Endothelial cell of umbilical vein (primary cell): Measurements from ENCODE around the gene GTF3C1. TPM values are rescaled to one million over a fixed set of nuclear protein-coding genes. Genes with fewer than 3 reads are reported as not detected.

Source experiments
- BruUV-seq: library from RNA; stranded (reverse); fragments of 400-500 nt; replicated peaks from 2 replicates; lab custom pipeline; 2021; lab: Mats Ljungman, UMichigan
- CTCF ChIA-PET: fragments of 300-600, 350-600 bp; sonication (Branson Sonifier 250); formaldehyde crosslinking; loops from one replicate; lab custom pipeline; 2021; ENCODE audit warnings: antibody characterized with exemption, inconsistent platforms; lab: Charles Lee
- POLR2A ChIA-PET: fragments of 300-600, 350-600 bp; sonication (Branson Sonifier 250); formaldehyde crosslinking; loops from one replicate; lab custom pipeline; 2021; ENCODE audit warnings: antibody characterized with exemption, inconsistent platforms; lab: Charles Lee
- DNase-seq: peaks from one replicate; pipeline ENCODE4 v3.0.0-alpha.2; 2011; ENCODE audit warnings: low read depth, low spot score
- FAIRE-seq: peaks from 2 replicates; lab custom pipeline; 2011; peaks lifted over from hg19 to GRCh38; lab: Jason Lieb, UNC
- H2AFZ ChIP-seq: 2 replicates; pipeline ENCODE4 v1.6.0; 2012; ENCODE audit warnings: low read depth, low read length, control low read depth, inconsistent platforms
- H3K27ac ChIP-seq: 2 replicates; pipeline ENCODE4 v1.5.1; 2011; ENCODE audit warnings: low read depth, mild to moderate bottlenecking, control low read depth, low read length, moderate library complexity; ENCODE audit not compliant: insufficient read depth
- H3K27me3 ChIP-seq, 2 experiments: 2 replicates each; pipeline versions ENCODE4 v1.6.0 to v1.6.1; 2011; ENCODE audit warnings: low read length in 2 of 2, mixed read lengths in 1 of 2; ENCODE audit not compliant: control insufficient read depth in 2 of 2, insufficient read depth in 2 of 2
- H3K36me3 ChIP-seq, 2 experiments: 2 replicates in 1 of 2; 3 replicates in 1 of 2; pipeline ENCODE4 v1.5.1; 2011; ENCODE audit warnings: low read length in 2 of 2, mild to moderate bottlenecking in 1 of 2, moderate library complexity in 1 of 2; ENCODE audit not compliant: control insufficient read depth in 2 of 2, insufficient read depth in 2 of 2; ENCODE audit errors: extremely low read depth in 1 of 2
- H3K4me1 ChIP-seq: 3 replicates; pipeline ENCODE4 v1.5.1; 2011; ENCODE audit warnings: mild to moderate bottlenecking, low read length; ENCODE audit not compliant: control insufficient read depth, insufficient read depth; ENCODE audit errors: extremely low read depth
- H3K4me2 ChIP-seq: 2 replicates; pipeline ENCODE4 v1.6.1; 2011; ENCODE audit warnings: low read length, control low read depth, mixed read lengths; ENCODE audit not compliant: insufficient read depth
- H3K4me3 ChIP-seq, 3 experiments: fragments of 200-600 bp in 1 of 3; sonication (generic), shearing (Covaris generic) in 1 of 3; replicated peaks in 1 of 3; 2 replicates each; pipeline ENCODE4 v1.5.1; 2011 to 2016; ENCODE audit warnings: control low read depth in 3 of 3, low read length in 3 of 3, mild to moderate bottlenecking in 2 of 3, inconsistent platforms in 1 of 3, low read depth in 1 of 3, moderate library complexity in 1 of 3; ENCODE audit not compliant: insufficient read depth in 1 of 3
- H3K79me2 ChIP-seq: 2 replicates; pipeline ENCODE4 v1.6.0; 2012; ENCODE audit warnings: low read length, inconsistent platforms; ENCODE audit not compliant: control insufficient read depth, insufficient read depth
- H3K9ac ChIP-seq: replicated peaks from 2 replicates; pipeline ENCODE3; 2011; ENCODE audit warnings: low read length, control low read depth; ENCODE audit not compliant: insufficient read depth; ENCODE audit errors: extremely low read depth
- H3K9me1 ChIP-seq: replicated peaks from 3 replicates; pipeline ENCODE4 v1.6.0; 2011; ENCODE audit warnings: mild to moderate bottlenecking, low read length; ENCODE audit not compliant: control insufficient read depth, insufficient read depth; ENCODE audit errors: extremely low read depth
- H3K9me3 ChIP-seq: replicated peaks from 2 replicates; pipeline ENCODE4 v1.5.1; 2012; ENCODE audit warnings: low read length, inconsistent platforms; ENCODE audit not compliant: control insufficient read depth, insufficient read depth
- H4K20me1 ChIP-seq: replicated peaks from 2 replicates; pipeline ENCODE3; 2011; ENCODE audit warnings: mild to moderate bottlenecking, low read length; ENCODE audit not compliant: control insufficient read depth, insufficient read depth; ENCODE audit errors: extremely low read depth
- FOS ChIP-seq: IDR thresholded peaks from 2 replicates; pipeline ENCODE4 v1.6.1; 2011; ENCODE audit warnings: mild to moderate bottlenecking, low read length, moderate library complexity, borderline replicate concordance; ENCODE audit not compliant: insufficient read depth
- GATA2 ChIP-seq: IDR thresholded peaks from 2 replicates; pipeline ENCODE4 v1.7.0; 2011; ENCODE audit warnings: low read depth, mild to moderate bottlenecking, moderate library complexity, mixed read lengths, low read length; ENCODE audit not compliant: insufficient read length, insufficient read depth
- MYC ChIP-seq: IDR thresholded peaks from one replicate; pipeline ENCODE4 v1.6.1; 2011; ENCODE audit warnings: mild to moderate bottlenecking, low read depth, low read length
- POLR2A ChIP-seq: IDR thresholded peaks from 2 replicates; pipeline ENCODE4 v1.6.1; 2012; ENCODE audit warnings: low read depth, mild to moderate bottlenecking, control low read depth, low read length
- POLR2AphosphoS5 ChIP-seq: IDR thresholded peaks from 2 replicates; pipeline ENCODE4 v1.6.1; 2012; ENCODE audit warnings: low read depth, mild to moderate bottlenecking, control low read depth, low read length, moderate library complexity; ENCODE audit not compliant: insufficient read depth
- dilution Hi-C: fragments of 300-500 bp; cut with MboI; formaldehyde crosslinking; loops from one replicate; pipeline ENCODE4 v1.15.0; 2019; ENCODE audit warnings: low sequenced_read_pairs; ENCODE audit not compliant: extremely low pct_ligation_motif_present
- intact Hi-C: fragments of 100-400 bp; cut with micrococcal nuclease; formaldehyde crosslinking; loops from one replicate; pipeline ENCODE4 v1.10.0; 2022
- polyA plus RNA-seq, 4 experiments: library from polyadenylated mRNA; depleted of rRNA in 3 of 4; stranded (reverse) in 3 of 4; unstranded in 1 of 4; fragments of >200 nt; gene quantifications; 2 replicates each; pipeline versions ENCODE4 v1.2.1 to v1.2.3, GENCODE V29; 2011 to 2012; ENCODE audit warnings: missing spikeins in 1 of 4
- total RNA-seq: library from RNA; stranded (reverse); gene quantifications from 2 replicates; pipeline ENCODE4 v1.2.3, GENCODE V29; 2021
- TF ChIP-seq, protein P1 (sequence below): IDR thresholded peaks from 2 replicates; pipeline ENCODE4 v1.6.1; 2011; ENCODE audit not compliant: insufficient read depth, insufficient read length
- TF ChIP-seq, protein P2 (sequence below), 2 donors: IDR thresholded peaks; 1 replicate in 1 of 2; 2 replicates in 1 of 2; pipeline ENCODE4 v1.5.1; 2011; ENCODE audit warnings: low read length in 2 of 2, mild to moderate bottlenecking in 2 of 2, moderate library complexity in 2 of 2, control low read depth in 1 of 2, inconsistent platforms in 1 of 2, low read depth in 1 of 2; ENCODE audit not compliant: insufficient read depth in 1 of 2; ENCODE audit errors: extremely low read depth in 1 of 2

The GTF3C1 gene
- total and polyA plus RNA-seq, 2 donors (not counting 3 experiments of a cell fraction or from before 2014, with no cell fraction given): 58.1 to 86.1 TPM

DNA sequence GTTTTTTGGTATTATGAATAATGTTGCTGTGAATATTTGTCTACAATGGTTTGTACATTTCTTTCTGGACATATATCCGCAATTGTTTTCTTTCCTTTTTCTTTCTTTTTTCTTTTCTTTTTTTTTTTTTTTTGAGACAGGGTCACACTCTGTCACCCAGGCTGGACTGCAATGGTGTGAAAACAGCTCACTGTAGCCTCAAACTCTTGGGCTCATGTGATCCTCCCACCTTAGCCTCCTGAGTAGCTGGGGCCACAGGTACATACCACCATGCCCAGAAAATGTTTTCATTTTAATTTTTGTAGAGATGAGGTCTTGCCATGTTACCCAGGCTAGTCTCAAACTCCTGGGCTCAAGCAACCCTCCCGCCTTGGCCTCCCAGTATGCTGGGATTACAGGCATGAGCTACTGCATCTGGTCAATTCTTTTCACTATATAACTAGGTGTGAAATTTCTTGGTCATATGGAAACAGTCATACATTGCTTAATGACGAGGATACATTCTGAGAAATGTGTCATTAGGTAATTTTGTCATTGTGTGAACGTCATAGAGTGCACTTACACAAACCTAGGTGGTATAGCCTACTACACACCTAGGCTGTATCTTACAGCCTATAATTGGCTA, 132.6 kb downstream of the GTF3C1 start:
- Histone ChIP-seq H3K4me1 (no peaks in the 10 kb centered on the region), H3K4me3 (no peak overlapping the region), H3K9me3 (no peaks in the 10 kb centered on the region), H2AFZ (no peak overlapping the region), H3K27me3 (peaks cover 0 to 2% of the 10 kb centered on the region in 2 experiments), H3K36me3 (no peaks in the 10 kb centered on the region), H3K9me1 (no peaks in the 10 kb centered on the region), H3K9ac (no peak overlapping the region), H4K20me1 (no peaks in the 10 kb centered on the region), H3K4me2 (no peak overlapping the region), H3K79me2 (no peaks in the 10 kb centered on the region), H3K27ac (no peak overlapping the region)
- dilution Hi-C loops (no loop called here), intact Hi-C loops (no loop called here)
- no TSS peak for BruUV-seq
- FAIRE-seq: no peak
- TF ChIP-seq GATA2: no peak
- TF ChIP-seq FOS: no peak
- TF ChIP-seq, protein P1, sequence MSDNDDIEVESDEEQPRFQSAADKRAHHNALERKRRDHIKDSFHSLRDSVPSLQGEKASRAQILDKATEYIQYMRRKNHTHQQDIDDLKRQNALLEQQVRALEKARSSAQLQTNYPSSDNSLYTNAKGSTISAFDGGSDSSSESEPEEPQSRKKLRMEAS: no peak
- no peak for TF ChIP-seq POLR2AphosphoS5
- TF ChIP-seq, protein P2, sequence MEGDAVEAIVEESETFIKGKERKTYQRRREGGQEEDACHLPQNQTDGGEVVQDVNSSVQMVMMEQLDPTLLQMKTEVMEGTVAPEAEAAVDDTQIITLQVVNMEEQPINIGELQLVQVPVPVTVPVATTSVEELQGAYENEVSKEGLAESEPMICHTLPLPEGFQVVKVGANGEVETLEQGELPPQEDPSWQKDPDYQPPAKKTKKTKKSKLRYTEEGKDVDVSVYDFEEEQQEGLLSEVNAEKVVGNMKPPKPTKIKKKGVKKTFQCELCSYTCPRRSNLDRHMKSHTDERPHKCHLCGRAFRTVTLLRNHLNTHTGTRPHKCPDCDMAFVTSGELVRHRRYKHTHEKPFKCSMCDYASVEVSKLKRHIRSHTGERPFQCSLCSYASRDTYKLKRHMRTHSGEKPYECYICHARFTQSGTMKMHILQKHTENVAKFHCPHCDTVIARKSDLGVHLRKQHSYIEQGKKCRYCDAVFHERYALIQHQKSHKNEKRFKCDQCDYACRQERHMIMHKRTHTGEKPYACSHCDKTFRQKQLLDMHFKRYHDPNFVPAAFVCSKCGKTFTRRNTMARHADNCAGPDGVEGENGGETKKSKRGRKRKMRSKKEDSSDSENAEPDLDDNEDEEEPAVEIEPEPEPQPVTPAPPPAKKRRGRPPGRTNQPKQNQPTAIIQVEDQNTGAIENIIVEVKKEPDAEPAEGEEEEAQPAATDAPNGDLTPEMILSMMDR (IDR thresholded peaks at IDR 0.05; ENCODE audit: extremely low read depth in 1 of 2, insufficient read depth in 1 of 2, low read depth in 1 of 2, low read length in 2 of 2): no peak
- TF ChIP-seq POLR2A: no peak
- TF ChIP-seq MYC: no peak
- POLR2A ChIA-PET: no interaction called here
- no peak for DNase-seq
- CTCF ChIA-PET: no interaction called here
